Heart left ventricle (tissue), 16 donors: Measurements from ENCODE around the gene GPC6. TPM values are rescaled to one million over a fixed set of nuclear protein-coding genes. Genes with fewer than 3 reads are reported as not detected.

ENCODE experiments used
- ATAC-seq, 4 donors: fragments of 200-7000 bp; cut with Tn5 transposase; one replicate each; pipeline ENCODE4 v1.9.1; 2020 to 2022; ENCODE audit warnings: moderate library complexity in 4 of 4, mild to moderate bottlenecking in 3 of 4, moderate number of reproducible peaks in 1 of 4
- DNase-seq, 5 donors: peaks; one replicate each; pipeline ENCODE4 v3.0.0-alpha.2; 2020
- H3K27ac ChIP-seq, 12 donors: fragments of 200-600 bp; sonication (generic) in 4 of 12; one replicate each; pipeline versions ENCODE4 v1.5.0 to v1.8.0; 2016 to 2022; ENCODE audit warnings: mild to moderate bottlenecking in 2 of 12
- H3K27me3 ChIP-seq, 9 donors: fragments of 200-600 bp; sonication (generic) in 2 of 9; one replicate each; pipeline versions ENCODE4 v1.5.1 to v1.8.0; 2016 to 2022; ENCODE audit warnings: mild to moderate bottlenecking in 3 of 9
- H3K36me3 ChIP-seq, 9 donors: fragments of 200-600 bp; sonication (generic) in 2 of 9; one replicate each; pipeline versions ENCODE4 v1.5.0 to v1.8.0; 2018 to 2022; ENCODE audit warnings: mild to moderate bottlenecking in 2 of 9
- H3K4me1 ChIP-seq, 12 donors: fragments of 200-600 bp; sonication (generic) in 4 of 12; one replicate each; pipeline versions ENCODE4 v1.5.0 to v1.8.0; 2016 to 2022; ENCODE audit warnings: mild to moderate bottlenecking in 3 of 12
- H3K4me3 ChIP-seq, 12 donors: fragments of 200-600 bp; sonication (generic) in 4 of 12; one replicate each; pipeline versions ENCODE4 v1.5.0 to v1.8.0; 2017 to 2022; ENCODE audit warnings: mild to moderate bottlenecking in 9 of 12, moderate library complexity in 4 of 12
- H3K9me3 ChIP-seq, 12 donors: fragments of 200-600 bp; sonication (generic) in 4 of 12; one replicate each; pipeline versions ENCODE4 v1.5.0 to v1.8.0; 2016 to 2022; ENCODE audit warnings: mild to moderate bottlenecking in 1 of 12
- POLR2A ChIP-seq, 2 donors: fragments of 450-650 bp; IDR thresholded peaks; one replicate each; pipeline ENCODE4 v1.6.1; 2017; ENCODE audit warnings: antibody characterized with exemption in 2 of 2, mild to moderate bottlenecking in 2 of 2, moderate library complexity in 2 of 2
- WGBS, 4 donors: extraction: QIAGEN DNeasy Blood & Tissue Kit in 2 of 4; methylation state at CpG; one replicate each; pipeline versions ENCODE4 v1.1.5 to v1.1.7; 2013 to 2018; 5-methylcytosine and 5-hydroxymethylcytosine counted together
- intact Hi-C, 10 donors: fragments of 100-400 bp; cut with DNase I; formaldehyde crosslinking; loops; one replicate each; pipeline versions ENCODE4 v1.11.1 to v1.14.2; 2022
- polyA plus RNA-seq, 2 donors: library from polyadenylated mRNA; stranded (reverse); fragments of 200-250 nt; gene quantifications; one replicate each; pipeline ENCODE4 v1.2.3, GENCODE V29; 2013
- total RNA-seq, 9 donors: library from RNA; depleted of rRNA in 2 of 9; stranded (reverse); fragments of >200 nt in 2 of 9; fragmentation: NEBNext Ultra II Directional in 3 of 9; extraction: Animal tissue kit (Norgen Biotek cat#: 25700) in 3 of 9; gene quantifications; one replicate each; pipeline versions ENCODE4 v1.1.0 to v1.2.4, GENCODE V29; 2016 to 2023
- TF ChIP-seq, protein P1 (sequence below), 12 donors: fragments of 200-600 bp; sonication (generic) in 4 of 12; IDR thresholded peaks; one replicate each; pipeline versions ENCODE4 v1.5.0 to v1.8.0; 2018 to 2022; ENCODE audit warnings: antibody characterized with exemption in 12 of 12, mild to moderate bottlenecking in 5 of 12
- donor health status: ischemic (EF 13 %, LVEDD 7.1; RV severe dilation, severe dysfunction).
- donor health status: healthy with polysubstance abuse.
- donor health status: DM: no; HTN: yes; CAD: no.
- donor health status: DM: no; HTN: no; CAD: no.
- donor health status: ischemic (EF 25% LVEDD 6.9; RV normal size, moderate dysfunction).
- donor health status: ischemic (EF 25% LVEDD 5.7; RV mildly dilated, moderate dysfunction).
- donor health status: healthy.
- donor health status: DM: yes; HTN: yes; CAD: no.
- donor health status: ischemic (EF 35%, LVEDD 5.7; RV mildly dilated, moderate dysfunction).
- donor health status: nonischemic (EF 11% LVEDD 7.7; RV severe dilation, severe dysfunction).
- donor health status: DM: yes; HTN: yes; CAD: no.
- donor health status: PGD.
- donor health status: ischemic (EF 29% LVEDD 5.4; RV normal size, mild dysfunction).
- donor health status: nonischemic (EF 23%, LVEDD 6.1; RV moderate dilation, normal function).

GPC6 gene
- total and polyA plus RNA-seq, 11 donors, result 0.08 to 6.2 (median 2.0) TPM

DNA sequence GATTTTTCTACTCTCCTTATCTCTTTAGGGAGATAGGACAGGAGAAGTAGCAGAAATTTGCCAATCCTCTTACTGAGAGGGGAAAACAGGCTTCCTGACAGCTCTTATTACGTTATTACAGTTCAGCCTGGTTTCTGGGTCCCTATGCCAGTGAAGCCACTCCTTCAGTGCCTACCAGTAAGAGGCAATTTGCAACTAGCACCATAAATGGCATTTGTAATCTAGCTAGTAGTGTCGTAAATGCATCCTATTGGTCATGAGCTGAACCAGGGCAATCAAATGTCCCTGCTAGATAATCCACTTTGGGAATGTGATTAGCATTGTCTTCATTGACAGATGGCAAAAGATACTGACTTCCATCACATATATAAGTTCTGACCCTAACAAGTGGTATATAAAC, 824.1 kb downstream of the GPC6 start:
- Histone ChIP-seq H3K36me3 (no peaks in the 10 kb centered on the region), H3K4me1 (no peaks in the 10 kb centered on the region), H3K27ac (no peak overlapping the region), H3K4me3 (no peak overlapping the region), H3K9me3 (no peaks in the 10 kb centered on the region), H3K27me3 (no peaks in the 10 kb centered on the region)
- DNase-seq (no peak), ATAC-seq (no peak)
- TF ChIP-seq, protein P1, sequence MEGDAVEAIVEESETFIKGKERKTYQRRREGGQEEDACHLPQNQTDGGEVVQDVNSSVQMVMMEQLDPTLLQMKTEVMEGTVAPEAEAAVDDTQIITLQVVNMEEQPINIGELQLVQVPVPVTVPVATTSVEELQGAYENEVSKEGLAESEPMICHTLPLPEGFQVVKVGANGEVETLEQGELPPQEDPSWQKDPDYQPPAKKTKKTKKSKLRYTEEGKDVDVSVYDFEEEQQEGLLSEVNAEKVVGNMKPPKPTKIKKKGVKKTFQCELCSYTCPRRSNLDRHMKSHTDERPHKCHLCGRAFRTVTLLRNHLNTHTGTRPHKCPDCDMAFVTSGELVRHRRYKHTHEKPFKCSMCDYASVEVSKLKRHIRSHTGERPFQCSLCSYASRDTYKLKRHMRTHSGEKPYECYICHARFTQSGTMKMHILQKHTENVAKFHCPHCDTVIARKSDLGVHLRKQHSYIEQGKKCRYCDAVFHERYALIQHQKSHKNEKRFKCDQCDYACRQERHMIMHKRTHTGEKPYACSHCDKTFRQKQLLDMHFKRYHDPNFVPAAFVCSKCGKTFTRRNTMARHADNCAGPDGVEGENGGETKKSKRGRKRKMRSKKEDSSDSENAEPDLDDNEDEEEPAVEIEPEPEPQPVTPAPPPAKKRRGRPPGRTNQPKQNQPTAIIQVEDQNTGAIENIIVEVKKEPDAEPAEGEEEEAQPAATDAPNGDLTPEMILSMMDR (IDR thresholded peaks at IDR 0.05), result no peak
- no peak for TF ChIP-seq POLR2A (IDR thresholded peaks at IDR 0.05)
- 68 to 77% (median 74%) methylated on average over 2 of the region's 2 CpGs for WGBS, 4 donors
- intact Hi-C loops, result no loop called here

DNA sequence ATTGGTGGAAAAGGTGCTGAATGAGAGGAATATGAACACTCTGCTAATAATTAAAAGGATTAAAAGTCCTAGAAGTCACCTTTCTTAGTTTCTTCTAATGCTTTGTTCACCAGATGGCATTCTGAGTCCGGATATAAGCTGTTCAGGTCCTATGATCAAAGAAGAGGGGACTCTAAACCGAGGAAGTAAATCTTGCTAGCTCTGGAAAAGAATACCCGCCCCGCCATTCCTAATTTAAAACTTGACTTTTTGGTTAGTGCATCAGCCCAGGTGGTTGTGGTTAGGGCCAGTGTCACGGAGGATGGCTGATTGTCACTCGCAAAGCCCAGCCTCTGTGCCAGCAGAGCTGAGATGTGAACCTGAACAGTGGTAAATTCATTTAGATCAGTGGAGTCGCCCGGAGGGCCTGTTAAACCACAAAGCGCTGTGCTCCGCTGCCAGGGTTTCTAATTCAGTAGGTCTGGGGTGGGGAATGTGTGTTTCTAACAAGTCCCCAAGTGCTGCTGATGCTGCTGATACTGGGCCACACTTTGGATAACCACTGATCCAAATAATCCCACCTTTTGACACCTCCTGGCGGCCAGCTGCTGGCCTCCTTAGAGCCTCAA, 827.5 kb downstream of the GPC6 start:
- intact Hi-C loops, result no loop called here
- 82 to 89% (median 85%) methylated on average over 9 to 11 of the region's 11 CpGs for WGBS, 4 donors
- no peak overlapping the region for H3K4me3 ChIP-seq

DNA sequence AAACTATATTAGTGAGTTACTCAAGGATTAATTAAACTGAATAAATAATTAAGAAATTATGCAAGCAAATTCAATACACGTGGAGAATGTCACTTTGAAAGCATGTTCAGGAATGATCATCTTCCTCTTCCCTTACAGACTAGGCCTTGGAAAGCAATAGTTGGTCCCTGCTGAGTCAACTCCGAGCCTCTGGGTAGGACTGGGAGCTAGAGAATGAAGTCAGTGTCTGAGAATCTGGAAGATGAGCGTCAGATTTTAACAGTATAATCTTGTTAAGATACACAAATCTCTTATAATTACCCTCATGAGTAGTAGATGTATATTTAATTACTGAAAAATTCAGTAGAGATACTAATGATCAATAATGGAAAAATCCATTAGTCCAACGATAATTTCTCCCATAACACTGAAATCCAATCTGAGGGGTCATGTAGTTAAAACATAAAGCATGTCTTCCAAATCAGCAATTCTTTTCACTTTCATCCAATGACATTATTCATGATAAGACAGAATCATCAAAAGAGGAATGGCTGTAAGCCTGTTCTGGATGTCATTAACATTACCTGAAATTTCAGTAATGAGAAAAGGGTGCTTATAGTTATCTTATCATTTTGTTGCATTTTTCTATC, 829.9 kb downstream of the GPC6 start:
- no peak for DNase-seq

More for the DNA sequence above, 827.5 kb downstream of the GPC6 start:
- Histone ChIP-seq H3K4me1 (no peaks in the 10 kb centered on the region), H3K9me3 (no peaks in the 10 kb centered on the region), H3K27me3 (no peaks in the 10 kb centered on the region), H3K27ac (no peak overlapping the region), H3K36me3 (no peaks in the 10 kb centered on the region)
- DNase-seq (no peak), ATAC-seq (no peak)
- TF ChIP-seq, protein P1 (IDR thresholded peaks at IDR 0.05), result no peak
- no peak for TF ChIP-seq POLR2A (IDR thresholded peaks at IDR 0.05)

DNA sequence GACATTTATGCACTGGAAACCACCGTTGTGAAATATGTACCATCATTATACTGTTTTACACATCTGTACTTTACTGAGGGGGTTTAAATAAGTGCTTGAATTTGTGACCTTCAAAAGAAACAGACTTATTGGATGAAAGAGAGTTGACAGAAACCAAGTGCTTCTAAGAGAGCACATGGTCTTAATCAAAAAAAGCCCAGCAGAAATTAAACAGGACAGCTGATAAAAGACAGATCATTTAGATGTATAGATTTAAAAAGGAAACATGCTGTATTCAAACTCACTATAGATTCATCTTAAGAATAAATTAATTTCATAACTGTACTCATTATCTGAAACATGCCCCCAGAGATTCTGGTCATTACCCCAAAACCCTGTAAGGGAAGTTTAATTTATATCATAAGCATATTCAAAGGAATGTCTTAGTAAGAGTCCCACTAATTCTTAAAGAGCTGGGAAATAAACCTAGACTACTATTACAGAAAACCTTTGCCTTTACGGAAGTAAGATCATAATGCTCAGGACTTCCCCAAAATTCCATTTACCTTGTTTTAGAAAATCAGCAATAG, 831.1 kb downstream of the GPC6 start:
- no peak for TF ChIP-seq POLR2A (IDR thresholded peaks at IDR 0.05)
- TF ChIP-seq, protein P1 (IDR thresholded peaks at IDR 0.05), result no peak
- no peak overlapping the region for H3K27ac ChIP-seq
- H3K4me3 ChIP-seq, result no peak overlapping the region
- no peaks in the 10 kb centered on the region for H3K27me3 ChIP-seq
- WGBS, 4 donors, result 69 to 75% (median 71%) methylated on average over 2 of the region's 2 CpGs
- no peaks in the 10 kb centered on the region for H3K36me3 ChIP-seq
- H3K4me1 ChIP-seq, result no peaks in the 10 kb centered on the region
- DNase-seq (no peak), ATAC-seq (no peak)
- intact Hi-C loops, result no loop called here
- no peaks in the 10 kb centered on the region for H3K9me3 ChIP-seq

More for the DNA sequence above, 829.9 kb downstream of the GPC6 start:
- Histone ChIP-seq H3K4me1 (no peaks in the 10 kb centered on the region), H3K36me3 (no peaks in the 10 kb centered on the region), H3K9me3 (no peaks in the 10 kb centered on the region), H3K27me3 (no peaks in the 10 kb centered on the region), H3K4me3 (no peak overlapping the region), H3K27ac (no peak overlapping the region)
- no peak for TF ChIP-seq POLR2A (IDR thresholded peaks at IDR 0.05)
- TF ChIP-seq, protein P1 (IDR thresholded peaks at IDR 0.05), result no peak
- WGBS, 4 donors, result 64 to 78% (median 65%) methylated on average over 4 of the region's 4 CpGs
- ATAC-seq, result no peak
- intact Hi-C loops, result no loop called here
